Transverse colon (tissue), 4 donors: Measurements from ENCODE around the gene RAPGEF5.

ENCODE experiments used
- CTCF ChIP-seq, 5 experiments: fragments of 200-600 bp in 3 of 5; fragments of 450-650 bp in 2 of 5; sonication (generic) in 3 of 5; IDR thresholded peaks; 1 replicate in 2 of 5; 2 replicates in 3 of 5; pipeline ENCODE4 v1.5.1; 2016 to 2017; ENCODE audit warnings: antibody characterized with exemption in 5 of 5, inconsistent platforms in 3 of 5, mild to moderate bottlenecking in 2 of 5, moderate library complexity in 1 of 5
- EP300 ChIP-seq: sonication (generic); formaldehyde crosslinking; IDR thresholded peaks from one replicate; pipeline ENCODE4 v1.6.1; 2017; ENCODE audit warnings: antibody characterized with exemption, low read depth
- POLR2A ChIP-seq: fragments of 450-650 bp; IDR thresholded peaks from one replicate; pipeline ENCODE4 v1.6.1; 2016; ENCODE audit warnings: antibody characterized with exemption, mild to moderate bottlenecking, moderate library complexity
- POLR2AphosphoS5 ChIP-seq, 3 donors: sonication (generic); formaldehyde crosslinking; IDR thresholded peaks; one replicate each; pipeline ENCODE4 v1.6.1; 2016; ENCODE audit warnings: antibody characterized with exemption in 3 of 3

GRCh38 chr7:22150221-22150620, 206.7 kb downstream of the RAPGEF5 start:
- no peak for TF ChIP-seq EP300
- TF ChIP-seq CTCF (IDR thresholded peaks at IDR 0.05) = no peak
- no peak for TF ChIP-seq POLR2A
- TF ChIP-seq POLR2AphosphoS5 (IDR thresholded peaks at IDR 0.05) = no peak
